Suprapubic skin (tissue), 4 donors: Measurements from ENCODE around the gene C3. TPM values are rescaled to one million over a fixed set of nuclear protein-coding genes. Genes with fewer than 3 reads are reported as not detected.
"Not testable (repeated sequence)": the region's sequence is repeated elsewhere in the genome, so short reads cannot be mapped to it uniquely, and the experiment has no call there.

Experiments
- DNase-seq, 2 donors: peaks; one replicate each; pipeline ENCODE4 v3.0.0-alpha.2; 2019; ENCODE audit warnings: low spot score in 2 of 2
- H3K27ac ChIP-seq: fragments of 200-600 bp; sonication (generic); one replicate; pipeline ENCODE4 v1.5.1; 2019
- H3K27me3 ChIP-seq: fragments of 200-600 bp; sonication (generic); one replicate; pipeline ENCODE4 v1.5.1; 2019
- H3K36me3 ChIP-seq: fragments of 200-600 bp; sonication (generic); one replicate; pipeline ENCODE4 v1.5.1; 2019
- H3K4me1 ChIP-seq: fragments of 200-600 bp; sonication (generic); one replicate; pipeline ENCODE4 v1.5.1; 2019
- H3K4me3 ChIP-seq: fragments of 200-600 bp; sonication (generic); one replicate; pipeline ENCODE4 v1.5.1; 2019; ENCODE audit warnings: mild to moderate bottlenecking
- H3K9me3 ChIP-seq: fragments of 200-600 bp; sonication (generic); one replicate; pipeline ENCODE4 v1.5.1; 2019
- EP300 ChIP-seq: sonication (generic); formaldehyde crosslinking; IDR thresholded peaks from one replicate; pipeline ENCODE4 v1.6.1; 2017; ENCODE audit warnings: antibody characterized with exemption
- POLR2A ChIP-seq, 2 donors: fragments of 450-650 bp; IDR thresholded peaks; one replicate each; pipeline ENCODE4 v1.6.1; 2017; ENCODE audit warnings: antibody characterized with exemption in 2 of 2, mild to moderate bottlenecking in 2 of 2, moderate library complexity in 2 of 2
- POLR2AphosphoS5 ChIP-seq, 3 donors: sonication (generic); formaldehyde crosslinking; IDR thresholded peaks; one replicate each; pipeline ENCODE4 v1.6.1; 2017; ENCODE audit warnings: antibody characterized with exemption in 3 of 3
- WGBS: methylation state at CpG from one replicate; pipeline ENCODE4 v1.1.5; 2018; 5-methylcytosine and 5-hydroxymethylcytosine counted together
- total RNA-seq, 4 donors: library from RNA; depleted of rRNA; stranded (reverse); fragments of >200 nt; gene quantifications; one replicate each; pipeline ENCODE4 v1.1.0, GENCODE V29; 2016
- TF ChIP-seq, protein P1 (sequence below), 2 donors: fragments of 200-600 bp in 1 of 2; fragments of 450-650 bp in 1 of 2; sonication (generic) in 1 of 2; IDR thresholded peaks; one replicate each; pipeline ENCODE4 v1.5.1; 2016 to 2019; ENCODE audit warnings: antibody characterized with exemption in 2 of 2, mild to moderate bottlenecking in 1 of 2, moderate library complexity in 1 of 2

C3 gene
- total RNA-seq, 4 donors from 2014 or later: 55.3 to 109 (median 86.8) TPM

DNA sequence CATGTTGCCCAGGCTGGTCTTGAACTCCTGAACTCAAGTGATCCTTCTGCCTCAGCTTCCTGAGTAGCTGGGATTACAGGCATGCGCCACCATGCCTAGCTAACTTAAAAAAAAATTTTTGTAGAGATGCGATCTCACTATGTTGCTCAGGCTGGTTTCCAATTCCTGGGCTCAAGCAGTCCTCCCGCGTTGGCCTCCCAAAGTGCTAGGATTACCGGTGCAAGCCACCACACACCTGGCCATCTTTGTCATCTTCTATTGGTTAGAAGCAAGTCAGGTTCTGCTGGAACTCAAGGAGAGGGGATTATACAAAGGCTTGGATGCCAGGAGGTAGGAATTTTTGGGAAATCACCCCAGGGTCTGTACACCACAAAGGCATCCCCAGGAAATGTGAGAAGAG lies 75.7 kb downstream of the C3 start:
- H3K4me3 ChIP-seq: no peak overlapping the region
- H3K27me3 ChIP-seq: peaks cover 9% of the 10 kb centered on the region
- H3K36me3 ChIP-seq: no peaks in the 10 kb centered on the region
- DNase-seq: peak in 1 of 2 donors; percentile 54
- 75% methylated on average over 5 of the region's 5 CpGs for WGBS
- H3K9me3 ChIP-seq: no peaks in the 10 kb centered on the region
- TF ChIP-seq EP300: no peak
- TF ChIP-seq POLR2A (IDR thresholded peaks at IDR 0.05): no peak
- TF ChIP-seq, protein P1, sequence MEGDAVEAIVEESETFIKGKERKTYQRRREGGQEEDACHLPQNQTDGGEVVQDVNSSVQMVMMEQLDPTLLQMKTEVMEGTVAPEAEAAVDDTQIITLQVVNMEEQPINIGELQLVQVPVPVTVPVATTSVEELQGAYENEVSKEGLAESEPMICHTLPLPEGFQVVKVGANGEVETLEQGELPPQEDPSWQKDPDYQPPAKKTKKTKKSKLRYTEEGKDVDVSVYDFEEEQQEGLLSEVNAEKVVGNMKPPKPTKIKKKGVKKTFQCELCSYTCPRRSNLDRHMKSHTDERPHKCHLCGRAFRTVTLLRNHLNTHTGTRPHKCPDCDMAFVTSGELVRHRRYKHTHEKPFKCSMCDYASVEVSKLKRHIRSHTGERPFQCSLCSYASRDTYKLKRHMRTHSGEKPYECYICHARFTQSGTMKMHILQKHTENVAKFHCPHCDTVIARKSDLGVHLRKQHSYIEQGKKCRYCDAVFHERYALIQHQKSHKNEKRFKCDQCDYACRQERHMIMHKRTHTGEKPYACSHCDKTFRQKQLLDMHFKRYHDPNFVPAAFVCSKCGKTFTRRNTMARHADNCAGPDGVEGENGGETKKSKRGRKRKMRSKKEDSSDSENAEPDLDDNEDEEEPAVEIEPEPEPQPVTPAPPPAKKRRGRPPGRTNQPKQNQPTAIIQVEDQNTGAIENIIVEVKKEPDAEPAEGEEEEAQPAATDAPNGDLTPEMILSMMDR (IDR thresholded peaks at IDR 0.05): no peak
- no peak for TF ChIP-seq POLR2AphosphoS5 (IDR thresholded peaks at IDR 0.05)
- H3K4me1 ChIP-seq: no peaks in the 10 kb centered on the region
- H3K27ac ChIP-seq: no peak overlapping the region

DNA sequence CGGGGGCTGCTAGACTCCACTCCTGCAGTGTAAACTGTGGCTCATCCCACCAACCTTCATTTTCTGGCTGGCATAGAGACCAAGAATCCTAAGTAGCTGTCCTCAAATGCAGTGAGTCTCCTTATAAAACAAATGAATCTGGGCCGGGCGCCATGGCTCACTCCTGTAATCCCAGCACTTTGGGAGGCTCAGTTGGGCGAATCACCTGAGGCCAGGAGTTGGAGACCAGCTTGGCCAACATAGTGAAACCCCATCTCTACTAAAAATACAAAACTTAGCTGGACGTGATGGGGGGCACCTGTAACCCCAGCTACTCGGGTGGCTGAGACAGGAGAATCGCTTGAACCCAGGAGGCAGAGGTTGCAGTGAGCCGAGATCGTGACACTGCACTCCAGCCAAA lies 80.1 kb downstream of the C3 start:
- H3K27me3 ChIP-seq, H3K27ac ChIP-seq, DNase-seq, H3K9me3 ChIP-seq, H3K4me1 ChIP-seq, H3K36me3 ChIP-seq, H3K4me3 ChIP-seq: not testable (repeated sequence)
- WGBS: 83% methylated on average over 9 of the region's 9 CpGs

DNA sequence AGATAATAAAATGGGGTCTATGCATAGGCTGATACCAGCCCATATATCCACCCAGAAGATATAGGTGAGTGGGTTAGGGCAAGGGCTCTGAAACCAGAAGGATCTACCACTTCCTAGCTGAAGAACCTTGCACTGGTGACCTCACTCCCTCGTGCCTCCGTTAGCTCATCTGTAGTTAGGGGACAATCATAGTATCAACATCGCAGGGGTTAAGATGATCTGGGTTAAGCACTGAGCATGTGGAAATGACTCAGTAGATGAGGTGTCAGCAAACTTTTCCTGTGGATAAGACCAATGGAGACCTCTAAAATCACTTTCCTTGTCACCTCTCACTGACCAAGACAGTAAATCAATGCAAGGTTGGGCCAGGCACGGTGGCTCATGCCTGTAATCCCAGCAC lies 81.0 kb downstream of the C3 start:
- H3K4me3 ChIP-seq: no peak overlapping the region
- TF ChIP-seq, protein P1 (IDR thresholded peaks at IDR 0.05): no peak
- TF ChIP-seq POLR2A (IDR thresholded peaks at IDR 0.05) (no peak), EP300 (no peak), POLR2AphosphoS5 (IDR thresholded peaks at IDR 0.05) (no peak)

DNA sequence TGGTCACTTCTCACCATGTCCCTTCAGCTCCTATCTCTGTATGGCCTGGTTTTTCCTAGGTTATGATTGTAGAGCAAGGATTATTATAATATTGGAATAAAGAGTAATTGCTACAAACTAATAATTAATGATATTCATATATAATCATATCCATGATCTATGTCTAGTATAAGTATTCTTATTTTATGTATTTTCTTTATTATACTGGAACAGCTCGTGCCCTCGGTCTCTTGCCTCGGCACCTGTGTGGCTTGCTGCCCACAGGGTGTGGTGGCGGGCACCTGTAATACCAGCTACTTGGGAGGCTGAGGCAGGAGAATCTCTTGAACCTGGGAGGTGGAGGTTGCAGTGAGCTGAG lies 87.0 kb downstream of the C3 start:
- H3K9me3 ChIP-seq, H3K36me3 ChIP-seq, H3K27me3 ChIP-seq, H3K4me1 ChIP-seq, H3K27ac ChIP-seq, DNase-seq, H3K4me3 ChIP-seq: not testable (repeated sequence)
- WGBS: 69% methylated on average over 4 of the region's 4 CpGs

More for the DNA sequence above, 81.0 kb downstream of the C3 start:
- no peaks in the 10 kb centered on the region for H3K27me3 ChIP-seq
- WGBS: 60% methylated on average over 3 of the region's 4 CpGs
- H3K36me3 ChIP-seq: no peaks in the 10 kb centered on the region
- H3K27ac ChIP-seq: no peak overlapping the region
- H3K9me3 ChIP-seq: no peaks in the 10 kb centered on the region
- no peak for DNase-seq
- no peaks in the 10 kb centered on the region for H3K4me1 ChIP-seq

DNA sequence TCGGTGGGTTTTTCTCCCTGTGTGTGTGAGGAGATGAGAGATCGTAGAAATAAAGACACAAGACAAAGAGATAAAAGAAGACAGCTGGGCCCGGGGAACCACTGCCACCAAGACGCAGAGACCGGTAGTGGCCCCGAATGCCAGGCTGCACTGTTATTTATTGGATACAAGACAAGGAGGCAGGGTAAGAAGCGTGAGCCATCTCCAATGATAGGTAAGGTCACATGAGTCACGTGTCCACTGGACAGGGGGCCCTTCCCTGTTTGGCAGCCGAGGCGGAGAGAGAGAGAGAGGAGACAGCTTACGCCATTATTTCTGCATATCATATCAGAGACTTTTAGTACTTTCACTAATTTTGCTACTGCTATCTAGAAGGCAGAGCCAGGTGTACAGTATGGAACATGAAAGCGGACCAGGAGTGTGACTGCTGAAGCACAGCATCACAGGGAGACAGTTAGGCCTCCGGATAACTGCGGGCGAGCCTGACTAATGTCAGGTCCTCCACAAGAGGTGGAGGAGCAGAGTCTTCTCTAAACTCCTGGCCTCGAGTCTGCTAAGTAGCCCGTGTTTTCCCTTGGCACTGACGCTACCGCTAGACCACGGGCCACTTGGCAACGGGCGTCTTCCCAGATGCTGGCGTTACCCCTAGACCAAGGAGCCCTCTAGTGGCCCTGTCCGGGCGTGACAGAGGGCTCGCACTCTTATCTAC lies 87.5 kb downstream of the C3 start:
- WGBS: 47% methylated on average over 25 of the region's 26 CpGs
- H3K4me3 ChIP-seq, H3K9me3 ChIP-seq, H3K4me1 ChIP-seq, H3K27ac ChIP-seq, H3K36me3 ChIP-seq, H3K27me3 ChIP-seq: not testable (repeated sequence)
- TF ChIP-seq, protein P1 (IDR thresholded peaks at IDR 0.05): peak; percentile 35 to 62
- peak in 1 of 2 donors; percentile 82 for DNase-seq

DNA sequence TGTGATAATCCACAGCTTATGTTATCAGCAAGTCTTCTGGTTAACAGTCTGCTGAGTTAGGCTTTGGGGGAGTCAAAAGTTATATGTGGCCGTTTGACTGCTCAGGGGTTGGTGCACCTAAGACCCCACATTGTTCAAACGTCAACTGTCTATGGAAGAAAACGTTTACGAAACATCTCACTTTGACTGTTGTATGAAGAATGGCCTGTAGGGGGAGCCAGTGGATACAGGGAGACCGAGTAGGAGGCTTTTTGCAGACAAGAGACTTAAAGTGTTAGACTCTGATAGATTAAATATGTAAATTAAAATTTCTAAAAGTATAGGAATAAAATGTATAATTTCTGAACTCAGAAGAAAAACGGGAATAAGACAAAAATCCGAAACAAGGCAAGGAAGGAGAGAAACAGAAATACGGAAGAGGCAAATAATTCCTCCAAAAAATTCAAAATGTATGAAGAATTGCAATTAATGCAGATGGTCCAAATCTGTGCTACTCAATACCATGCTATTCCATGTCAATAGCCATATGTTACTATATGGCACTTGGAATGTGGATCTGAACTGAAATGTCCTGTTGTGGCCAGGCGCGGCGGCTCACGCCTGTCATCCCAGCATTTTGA lies 88.3 kb downstream of the C3 start:
- Histone ChIP-seq H3K4me1 (peaks cover 2% of the 10 kb centered on the region), H3K36me3 (no peaks in the 10 kb centered on the region), H3K27ac (no peak overlapping the region), H3K4me3 (no peak overlapping the region), H3K27me3 (peaks cover 2% of the 10 kb centered on the region), H3K9me3 (no peaks in the 10 kb centered on the region)
- 42% methylated on average over 12 of the region's 12 CpGs for WGBS
- TF ChIP-seq, protein P1 (IDR thresholded peaks at IDR 0.05): peak; percentile 76 to 87
- TF ChIP-seq EP300: no peak
- no peak for TF ChIP-seq POLR2AphosphoS5 (IDR thresholded peaks at IDR 0.05)
- peak in 1 of 2 donors; percentile 65 for DNase-seq

Other genes with a start within 250 kb of the C3 start
- 1 to 10 TPM in 3 of 4 donors, under 1 TPM in 1; 0.23 to 3.7 (median 1.5) TPM for gene DENND1C, start 238.9 kb downstream of the C3 start, total RNA-seq
- gene TUBB4A, start 218.3 kb downstream of the C3 start, total RNA-seq: 10 to 100 TPM in 1 of 4 donors, 1 to 10 TPM in 3; 2.1 to 13.9 (median 3.4) TPM
- 1 to 10 TPM; 1.0 to 2.9 (median 1.7) TPM for gene TNFSF9, start 189.6 kb downstream of the C3 start, total RNA-seq
- under 1 TPM in 1 of 4 donors, not detected in 3; 0.97 TPM for gene CD70, start 129.5 kb downstream of the C3 start, total RNA-seq
- not detected for gene TNFSF14, start 50.5 kb downstream of the C3 start, total RNA-seq
- 10 to 100 TPM; 52.9 to 72.7 (median 60.7) TPM for gene GPR108, start 16.9 kb upstream of the C3 start, total RNA-seq
- gene TRIP10, start 19.0 kb upstream of the C3 start, total RNA-seq: 10 to 100 TPM; 25.5 to 80.7 (median 40.5) TPM
- gene SH2D3A, start 46.8 kb upstream of the C3 start, total RNA-seq: 10 to 100 TPM; 52.4 to 77.2 (median 66.8) TPM
- gene VAV1, start 52.1 kb upstream of the C3 start, total RNA-seq: 1 to 10 TPM; 1.1 to 3.1 (median 1.2) TPM
- not detected for gene ADGRE1, start 166.9 kb upstream of the C3 start, total RNA-seq